GM12878 (cell line): ENCODE data around the gene NEXMIF. TPM values are rescaled to one million over a fixed set of nuclear protein-coding genes. Genes with fewer than 3 reads are reported as not detected.
"Not testable (repeated sequence)": the region's sequence is repeated elsewhere in the genome, so short reads cannot be mapped to it uniquely, and the experiment has no call there.

Experiments
- ATAC-seq: fragments of 200-7000 bp; cut with Tn5 transposase; 3 replicates; pipeline ENCODE4 v1.9.1; 2020; ENCODE audit warnings: mild to moderate bottlenecking, moderate library complexity
- BruUV-seq: library from RNA; stranded (reverse); fragments of 400-500 nt; replicated peaks from 2 replicates; lab custom pipeline; 2021; lab: Mats Ljungman, UMichigan
- CTCF ChIA-PET: fragments of 300-600 bp; sonication (Branson Sonifier 250); formaldehyde crosslinking; extraction: SDS; loops from one replicate; lab custom pipeline; 2021; ENCODE audit warnings: inconsistent platforms; lab: Yijun Ruan, JAX
- POLR2A ChIA-PET: fragments of 350-600 bp; formaldehyde crosslinking; extraction: SDS; loops from one replicate; lab custom pipeline; 2021; ENCODE audit warnings: inconsistent platforms; lab: Charles Lee
- RAD21 ChIA-PET: fragments of 300-600 bp; sonication (Branson Sonifier 250); formaldehyde crosslinking; loops from one replicate; lab custom pipeline; 2023; ENCODE audit warnings: antibody characterized with exemption; ENCODE audit not compliant: unreplicated experiment; lab: Charles Lee
- SMC1A ChIA-PET: fragments of 300-600 bp; sonication (Branson Sonifier 250); formaldehyde crosslinking; loops from one replicate; lab custom pipeline; 2023; ENCODE audit not compliant: unreplicated experiment, uncharacterized antibody; lab: Charles Lee
- DNase-seq: peaks from one replicate; pipeline ENCODE4 v3.0.0-alpha.2; 2011; ENCODE audit warnings: low read depth, low spot score
- FAIRE-seq: peaks from 3 replicates; lab custom pipeline; 2011; peaks lifted over from hg19 to GRCh38; lab: Jason Lieb, UNC
- H2AFZ ChIP-seq: 2 replicates; pipeline ENCODE4 v1.6.0; 2011; ENCODE audit warnings: low read depth, low read length, control low read depth; ENCODE audit not compliant: control insufficient read depth
- H3K27ac ChIP-seq: 2 replicates; pipeline ENCODE4 v1.5.1; 2011; ENCODE audit warnings: control low read depth; ENCODE audit not compliant: control insufficient read depth, insufficient read depth
- H3K27me3 ChIP-seq, 2 experiments: replicated peaks in 1 of 2; 2 replicates each; pipeline versions ENCODE4 v1.6.0 to v1.6.1; 2011; ENCODE audit warnings: low read length in 1 of 2; ENCODE audit not compliant: control insufficient read depth in 2 of 2, insufficient read depth in 2 of 2
- H3K36me3 ChIP-seq, 2 experiments: 2 replicates each; pipeline ENCODE4 v1.5.1; 2011; ENCODE audit warnings: low read length in 1 of 2; ENCODE audit not compliant: control insufficient read depth in 2 of 2, insufficient read depth in 2 of 2
- H3K4me1 ChIP-seq: 2 replicates; pipeline ENCODE4 v1.6.1; 2011; ENCODE audit warnings: mild to moderate bottlenecking, low read length, moderate library complexity, mixed read lengths; ENCODE audit not compliant: control insufficient read depth, insufficient read depth
- H3K4me2 ChIP-seq: 2 replicates; pipeline ENCODE4 v1.6.0; 2011; ENCODE audit warnings: control low read depth; ENCODE audit not compliant: control insufficient read depth, insufficient read depth
- H3K4me3 ChIP-seq: fragments of 200-600 bp; sonication (generic); 2 replicates; pipeline ENCODE4 v1.5.1; 2016
- H3K79me2 ChIP-seq: 2 replicates; pipeline ENCODE4 v1.6.0; 2011; ENCODE audit warnings: low read length; ENCODE audit not compliant: control insufficient read depth, insufficient read depth
- H3K9ac ChIP-seq: 2 replicates; pipeline ENCODE4 v1.8.0; 2011; ENCODE audit warnings: low read length, control low read depth, mixed read lengths; ENCODE audit not compliant: control insufficient read depth, insufficient read depth
- H3K9me3 ChIP-seq: replicated peaks from 3 replicates; pipeline ENCODE4 v1.5.1; 2011; ENCODE audit warnings: mild to moderate bottlenecking, low read length; ENCODE audit not compliant: control insufficient read depth, insufficient read depth
- H4K20me1 ChIP-seq: 2 replicates; pipeline ENCODE4 v1.6.0; 2011; ENCODE audit not compliant: control insufficient read depth, insufficient read depth
- E2F4 ChIP-seq: IDR thresholded peaks from 2 replicates; pipeline ENCODE4 v1.6.1; 2012; ENCODE audit warnings: low read depth, low read length, improper control_type of control experiment
- ELK1 ChIP-seq: IDR thresholded peaks from 2 replicates; pipeline ENCODE4 v1.6.1; 2012; ENCODE audit warnings: low read depth, low read length, improper control_type of control experiment
- PAX5 ChIP-seq: IDR thresholded peaks from 2 replicates; pipeline ENCODE4 v1.6.1; 2011; ENCODE audit warnings: low read depth, low read length, borderline replicate concordance
- SKIL ChIP-seq: fragments of 450-650 bp; IDR thresholded peaks from 2 replicates; pipeline ENCODE4 v1.6.1; 2017; ENCODE audit warnings: mild to moderate bottlenecking, low read depth, inconsistent platforms; ENCODE audit not compliant: poor library complexity, severe bottlenecking
- SMAD5 ChIP-seq: IDR thresholded peaks from 2 replicates; pipeline ENCODE4 v1.6.1; 2016; ENCODE audit warnings: antibody characterized with exemption, low read depth
- STAT3 ChIP-seq: IDR thresholded peaks from 2 replicates; pipeline ENCODE4 v1.6.1; 2011; ENCODE audit warnings: low read depth, low read length, improper control_type of control experiment
- TBL1XR1 ChIP-seq: IDR thresholded peaks from 2 replicates; pipeline ENCODE4 v1.6.1; 2012; ENCODE audit warnings: low read depth, low read length, improper control_type of control experiment
- ZNF687 ChIP-seq: fragments of 450-650 bp; IDR thresholded peaks from 2 replicates; pipeline ENCODE4 v1.6.1; 2017; ENCODE audit warnings: mild to moderate bottlenecking, moderate library complexity
- WGBS: methylation state at CpG from one replicate; pipeline ENCODE4 v1.1.6; 2016; ENCODE audit warnings: low lambda C conversion rate; ENCODE audit not compliant: insufficient replicate concordance, insufficient coverage; ENCODE audit errors: missing lambda C conversion rate; 5-methylcytosine and 5-hydroxymethylcytosine counted together
- in situ Hi-C: fragments of 300-500 bp; cut with MboI; formaldehyde crosslinking; loops from 9 replicates; pipeline ENCODE4 v1.14.3; 2018; ENCODE audit warnings: mixed read lengths
- intact Hi-C: fragments of 100-400 bp; cut with micrococcal nuclease; formaldehyde crosslinking; loops from one replicate; pipeline ENCODE4 v1.14.2; 2022; ENCODE audit not compliant: unreplicated experiment
- polyA plus RNA-seq, 11 experiments: library from polyadenylated mRNA; depleted of rRNA in 4 of 11; unstranded in 6 of 11; stranded (reverse) in 5 of 11; fragments of >200 nt; fragmentation: Nextera tagmentation in 4 of 11; fragmentation: Illumina TruSeq in 1 of 11; extraction: Ambion mirVana in 4 of 11; extraction: Trizol in 1 of 11; gene quantifications; 1 replicate in 1 of 11; 2 replicates in 10 of 11; pipeline versions ENCODE4 v1.2.1 to v1.2.3, GENCODE V29; 2011 to 2016; ENCODE audit warnings: inconsistent platforms in 2 of 11, missing spikeins in 2 of 11, low read depth in 1 of 11
- total RNA-seq, 4 experiments: library from RNA; depleted of rRNA in 3 of 4; stranded (reverse); fragments of >200 nt in 3 of 4; fragmentation: Illumina TruSeq in 1 of 4; extraction: Trizol in 1 of 4; gene quantifications; 2 replicates each; pipeline versions ENCODE4 v1.2.1 to v1.2.3, GENCODE V29; 2013 to 2021

The NEXMIF gene
- total and polyA plus RNA-seq, 10 of the 15 experiments (the other 5 are each of a cell fraction or from before 2014, with no cell fraction given): 0.75 to 10.4 (median 4.3) TPM

- H3K4me1 ChIP-seq, DNase-seq, H3K9ac ChIP-seq, POLR2A ChIA-PET, H4K20me1 ChIP-seq, H3K27me3 ChIP-seq, intact Hi-C loops, ATAC-seq, RAD21 ChIA-PET, H2AFZ ChIP-seq, H3K27ac ChIP-seq, H3K79me2 ChIP-seq, SMC1A ChIA-PET, H3K36me3 ChIP-seq, BruUV-seq, FAIRE-seq, CTCF ChIA-PET, in situ Hi-C loops, H3K4me3 ChIP-seq, H3K4me2 ChIP-seq, H3K9me3 ChIP-seq: not testable (repeated sequence)
- WGBS: 20% methylated on average over 3 of the region's 3 CpGs
Measured at GRCh38 chrX:74961962-74962361, 36.7 kb upstream of the NEXMIF start.

- ATAC-seq: no peak
- ChIA-PET RAD21 (no interaction called here), POLR2A (no interaction called here), CTCF (no interaction called here), SMC1A (no interaction called here)
- no TSS peak for BruUV-seq
- H3K4me3 ChIP-seq: no peak overlapping the region
- H3K79me2 ChIP-seq: no peaks in the 10 kb centered on the region
- intact Hi-C loops (no loop called here), in situ Hi-C loops (no loop called here)
- TF ChIP-seq PAX5 (no peak), STAT3 (no peak), SKIL (no peak), ZNF687 (no peak), TBL1XR1 (no peak), ELK1 (no peak), SMAD5 (no peak), E2F4 (no peak)
- no peak overlapping the region for H3K9ac ChIP-seq
- no peak for FAIRE-seq
- WGBS: 74% methylated on average over 7 of the region's 7 CpGs
- no peak overlapping the region for H3K27ac ChIP-seq
- H3K36me3 ChIP-seq: no peaks in the 10 kb centered on the region
- no peak overlapping the region for H3K4me2 ChIP-seq
- no peaks in the 10 kb centered on the region for H3K27me3 ChIP-seq
- no peaks in the 10 kb centered on the region for H3K4me1 ChIP-seq
- no peak overlapping the region for H2AFZ ChIP-seq
- no peak for DNase-seq
- no peaks in the 10 kb centered on the region; the same call in 2 of the 3 replicates for H3K9me3 ChIP-seq
- H4K20me1 ChIP-seq: no peaks in the 10 kb centered on the region
Measured at GRCh38 chrX:74949717-74950116, 24.5 kb upstream of the NEXMIF start.
